ENCODE data around the gene TTC33. TPM values are rescaled to one million over a fixed set of nuclear protein-coding genes. Genes with fewer than 3 reads are reported as not detected.

The TTC33 gene
- total RNA-seq, 1 experiment from 2014 or later: 30.2 TPM

DNA sequence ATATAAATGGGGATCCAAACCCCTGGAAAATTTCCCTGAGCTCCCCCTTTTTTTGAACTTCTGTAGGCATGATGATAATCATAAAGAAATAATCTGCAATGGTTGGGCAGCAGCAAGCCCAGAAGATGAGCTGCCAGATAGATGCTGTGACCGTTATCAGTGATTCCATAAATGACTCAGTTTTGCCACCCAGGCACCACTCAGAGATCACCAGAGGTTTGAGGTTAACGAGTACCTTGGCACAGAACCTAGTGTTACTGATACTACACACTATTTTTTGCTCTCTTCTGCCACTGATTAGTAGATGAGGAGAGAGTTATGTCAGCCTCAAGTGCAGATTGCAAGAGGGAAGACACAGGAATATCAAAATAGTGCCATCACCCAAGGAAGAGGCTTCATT, 275.4 kb downstream of the TTC33 start:
- Histone ChIP-seq H2AFZ (no peak overlapping the region), H3K4me3 (no peak overlapping the region), H3K79me2 (ENCODE audit: low read depth) (no peaks in the 10 kb centered on the region), H4K20me1 (ENCODE audit: insufficient read depth) (no peaks in the 10 kb centered on the region), H3K36me3 (ENCODE audit: low read depth) (no peaks in the 10 kb centered on the region), H3K27me3 (ENCODE audit: insufficient read depth, low read depth) (no peaks in the 10 kb centered on the region), H3F3A (ENCODE audit: insufficient read depth, low read depth) (no peaks in the 10 kb centered on the region), H3K27ac (no peak overlapping the region), H3K9me2 (ENCODE audit: insufficient read depth) (no peaks in the 10 kb centered on the region), H3K9me3 (ENCODE audit: insufficient read depth, low read depth) (peaks cover 4% of the 10 kb centered on the region; the same call in 1 of the 2 replicates), H3K4me2 (no peak overlapping the region), H3K4me1 (replicated peaks; ENCODE audit: insufficient read depth) (0 out of 2 replicates have a peak, but pooled peaks cover 3% of the 10 kb centered on the region)
- no TSS peak for BruUV-seq (replicated peaks)
- CTCF ChIA-PET: interaction anchor here (0.7 kb wide), 1 partner anchor 70 kb away, joined by 3 read pairs; no protein-coding TSS in a partner anchor
- intact Hi-C loops (cut with micrococcal nuclease; ENCODE audit: unreplicated experiment): loop anchor here (5.0 kb wide), 1 partner anchor 72 kb away; no protein-coding TSS in a partner anchor
- no peak for DNase-seq
- TF ChIP-seq, protein P1, sequence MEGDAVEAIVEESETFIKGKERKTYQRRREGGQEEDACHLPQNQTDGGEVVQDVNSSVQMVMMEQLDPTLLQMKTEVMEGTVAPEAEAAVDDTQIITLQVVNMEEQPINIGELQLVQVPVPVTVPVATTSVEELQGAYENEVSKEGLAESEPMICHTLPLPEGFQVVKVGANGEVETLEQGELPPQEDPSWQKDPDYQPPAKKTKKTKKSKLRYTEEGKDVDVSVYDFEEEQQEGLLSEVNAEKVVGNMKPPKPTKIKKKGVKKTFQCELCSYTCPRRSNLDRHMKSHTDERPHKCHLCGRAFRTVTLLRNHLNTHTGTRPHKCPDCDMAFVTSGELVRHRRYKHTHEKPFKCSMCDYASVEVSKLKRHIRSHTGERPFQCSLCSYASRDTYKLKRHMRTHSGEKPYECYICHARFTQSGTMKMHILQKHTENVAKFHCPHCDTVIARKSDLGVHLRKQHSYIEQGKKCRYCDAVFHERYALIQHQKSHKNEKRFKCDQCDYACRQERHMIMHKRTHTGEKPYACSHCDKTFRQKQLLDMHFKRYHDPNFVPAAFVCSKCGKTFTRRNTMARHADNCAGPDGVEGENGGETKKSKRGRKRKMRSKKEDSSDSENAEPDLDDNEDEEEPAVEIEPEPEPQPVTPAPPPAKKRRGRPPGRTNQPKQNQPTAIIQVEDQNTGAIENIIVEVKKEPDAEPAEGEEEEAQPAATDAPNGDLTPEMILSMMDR (conservative IDR thresholded peaks at IDR 0.05): no peak
- TF ChIP-seq EZH2 (IDR thresholded peaks at IDR 0.05; ENCODE audit: low read depth): no peak
- POLR2A ChIA-PET (ENCODE audit: unreplicated experiment): interaction anchor here (0.5 kb wide), 1 partner anchor 712 kb away, joined by 8 read pairs; no protein-coding TSS in a partner anchor

DNA sequence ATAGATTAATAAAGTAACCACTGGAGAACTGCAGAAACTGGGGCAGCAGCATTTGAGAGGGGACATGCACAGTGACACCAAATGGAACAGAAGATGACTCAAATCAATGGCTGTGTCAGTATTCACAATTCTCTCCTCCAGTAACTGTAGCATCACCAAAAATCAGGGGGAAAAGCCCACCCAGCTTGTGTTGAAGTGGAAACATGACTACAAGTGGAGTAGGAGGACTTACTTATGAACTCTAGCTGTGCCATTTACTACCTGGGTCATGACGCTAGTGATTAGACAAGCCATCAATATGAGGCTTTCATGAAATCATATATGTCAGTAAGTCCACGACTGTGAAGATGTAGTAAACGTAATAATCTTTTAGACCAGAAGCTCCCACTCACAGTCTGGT, 275.8 kb downstream of the TTC33 start:
- no peak overlapping the region for H2AFZ ChIP-seq
- H3K4me2 ChIP-seq: no peak overlapping the region
- H3K36me3 ChIP-seq (ENCODE audit: low read depth): no peaks in the 10 kb centered on the region
- TF ChIP-seq EZH2 (IDR thresholded peaks at IDR 0.05; ENCODE audit: low read depth): no peak
- TF ChIP-seq, protein P1 (conservative IDR thresholded peaks at IDR 0.05): no peak
- no peaks in the 10 kb centered on the region for H4K20me1 ChIP-seq (ENCODE audit: insufficient read depth)
- H3F3A ChIP-seq (ENCODE audit: insufficient read depth, low read depth): no peaks in the 10 kb centered on the region
- intact Hi-C loops (cut with micrococcal nuclease; ENCODE audit: unreplicated experiment): loop anchor here (5.0 kb wide), 1 partner anchor 72 kb away; no protein-coding TSS in a partner anchor
- H3K9me3 ChIP-seq (ENCODE audit: insufficient read depth, low read depth): peaks cover 4% of the 10 kb centered on the region; the same call in 1 of the 2 replicates
- H3K9me2 ChIP-seq (ENCODE audit: insufficient read depth): no peaks in the 10 kb centered on the region
- 0 out of 2 replicates have a peak, but pooled peaks cover 3% of the 10 kb centered on the region for H3K4me1 ChIP-seq (replicated peaks; ENCODE audit: insufficient read depth)
- CTCF ChIA-PET: no interaction called here
- no peaks in the 10 kb centered on the region for H3K27me3 ChIP-seq (ENCODE audit: insufficient read depth, low read depth)
- H3K27ac ChIP-seq: no peak overlapping the region
- no TSS peak for BruUV-seq (replicated peaks)
- POLR2A ChIA-PET (ENCODE audit: unreplicated experiment): interaction anchor here (0.5 kb wide), 1 partner anchor 712 kb away, joined by 8 read pairs; no protein-coding TSS in a partner anchor
- H3K79me2 ChIP-seq (ENCODE audit: low read depth): no peaks in the 10 kb centered on the region
- no peak overlapping the region for H3K4me3 ChIP-seq
- no peak for DNase-seq

DNA sequence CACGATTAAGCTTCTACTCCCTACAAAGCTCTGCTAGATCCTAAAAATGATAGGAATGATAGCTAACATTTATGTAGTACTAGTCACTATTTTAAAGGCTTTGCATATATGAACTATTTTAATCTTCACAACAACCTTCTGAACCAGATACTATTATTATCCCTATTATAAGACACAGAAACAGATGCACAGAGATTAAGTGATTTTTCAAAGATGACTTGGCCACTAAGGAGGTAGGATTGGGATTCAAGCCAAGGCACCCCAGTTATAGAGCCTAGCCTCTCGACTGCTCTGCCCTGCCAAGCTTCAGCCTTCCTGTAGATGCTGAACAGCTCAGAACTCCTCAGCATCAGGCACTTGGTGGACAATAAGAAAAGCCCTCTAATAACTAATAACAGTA, 277.0 kb downstream of the TTC33 start:
- Histone ChIP-seq H3F3A (ENCODE audit: insufficient read depth, low read depth) (no peaks in the 10 kb centered on the region), H3K4me1 (replicated peaks; ENCODE audit: insufficient read depth) (0 out of 2 replicates have a peak, but pooled peaks cover 3% of the 10 kb centered on the region), H3K36me3 (ENCODE audit: low read depth) (no peaks in the 10 kb centered on the region), H3K9me2 (ENCODE audit: insufficient read depth) (no peaks in the 10 kb centered on the region), H3K79me2 (ENCODE audit: low read depth) (no peaks in the 10 kb centered on the region), H3K27ac (no peak overlapping the region), H3K27me3 (ENCODE audit: insufficient read depth, low read depth) (no peaks in the 10 kb centered on the region), H3K4me2 (no peak overlapping the region), H3K4me3 (no peak overlapping the region), H3K9me3 (ENCODE audit: insufficient read depth, low read depth) (peaks cover 4% of the 10 kb centered on the region; the same call in 1 of the 2 replicates), H4K20me1 (ENCODE audit: insufficient read depth) (no peaks in the 10 kb centered on the region), H2AFZ (no peak overlapping the region)
- POLR2A ChIA-PET (ENCODE audit: unreplicated experiment): no interaction called here
- CTCF ChIA-PET: no interaction called here
- TF ChIP-seq, protein P1 (conservative IDR thresholded peaks at IDR 0.05): no peak
- intact Hi-C loops (cut with micrococcal nuclease; ENCODE audit: unreplicated experiment): no loop called here
- peak in 1 of 2 experiments; percentile 3 for DNase-seq
- no TSS peak for BruUV-seq (replicated peaks)
